IPS DF 6.9 (cell line): ENCODE measurements around the gene TF.

ENCODE experiments used
- DNase-seq: peaks from one replicate; pipeline ENCODE4 v3.0.0-alpha.2; 2013; ENCODE audit warnings: low read depth, low spot score
- H3K27ac ChIP-seq: one replicate; pipeline ENCODE4 v1.5.1; 2013; ENCODE audit warnings: low read length, control low read depth
- H3K27me3 ChIP-seq: 2 replicates; pipeline ENCODE4 v1.6.1; 2013; ENCODE audit warnings: mild to moderate bottlenecking, low read length; ENCODE audit not compliant: control insufficient read depth, insufficient read depth
- H3K36me3 ChIP-seq: 2 replicates; pipeline ENCODE4 v1.6.1; 2013; ENCODE audit warnings: low read length; ENCODE audit not compliant: control insufficient read depth, insufficient read depth
- H3K4me1 ChIP-seq: 2 replicates; pipeline ENCODE4 v1.6.1; 2013; ENCODE audit warnings: low read length; ENCODE audit not compliant: control insufficient read depth, insufficient read depth
- H3K4me3 ChIP-seq: 2 replicates; pipeline ENCODE4 v1.5.1; 2013; ENCODE audit warnings: mild to moderate bottlenecking, low read length
- H3K9me3 ChIP-seq: 2 replicates; pipeline ENCODE4 v1.6.1; 2013; ENCODE audit warnings: low read length, inconsistent platforms; ENCODE audit not compliant: control insufficient read depth, insufficient read depth
- WGBS: extraction: QIAGEN DNeasy Blood & Tissue Kit; methylation state at CpG from one replicate; pipeline ENCODE4 v1.1.7; 2013; ENCODE audit warnings: mixed read lengths, missing lambda C conversion rate; ENCODE audit not compliant: insufficient read length, insufficient coverage; 5-methylcytosine and 5-hydroxymethylcytosine counted together

The TF gene

GRCh38 chr3:133746712-133747066, 496 bp downstream of the TF start:
- Histone ChIP-seq H3K27me3 (peaks cover 13% of the 10 kb centered on the region; the same call in 1 of the 2 replicates), H3K4me3 (no peak overlapping the region), H3K4me1 (no peaks in the 10 kb centered on the region), H3K9me3 (no peaks in the 10 kb centered on the region), H3K36me3 (no peaks in the 10 kb centered on the region), H3K27ac (no peak overlapping the region)
- DNase-seq = no peak
- WGBS = no CpG with 5 or more reads among the region's 8 CpGs

DNA sequence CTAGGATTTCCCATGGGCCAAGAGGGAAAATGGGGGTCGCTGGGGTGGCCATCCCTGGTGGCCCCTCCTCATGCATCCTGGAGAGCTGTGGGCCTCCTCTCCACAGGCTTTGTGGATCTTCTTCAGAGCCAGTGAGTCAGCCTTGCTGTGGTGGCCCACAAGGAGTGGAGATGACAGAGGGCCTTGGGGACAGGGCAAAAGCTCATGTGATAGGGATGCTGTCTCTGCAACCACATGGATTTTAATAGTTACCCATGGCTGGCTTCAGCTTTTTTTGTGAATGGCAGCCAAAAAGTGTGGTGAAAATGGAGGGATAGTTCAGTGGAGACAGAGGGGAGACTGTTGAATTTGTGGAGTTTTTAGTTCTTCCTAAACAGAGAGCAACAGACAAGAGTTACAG, 1.2 kb downstream of the TF start:
- H3K27ac ChIP-seq = no peak overlapping the region
- H3K36me3 ChIP-seq = no peaks in the 10 kb centered on the region
- H3K27me3 ChIP-seq = peaks cover 13% of the 10 kb centered on the region; the same call in 1 of the 2 replicates
- H3K4me1 ChIP-seq = no peaks in the 10 kb centered on the region
- no peaks in the 10 kb centered on the region for H3K9me3 ChIP-seq
- no peak for DNase-seq
- no peak overlapping the region for H3K4me3 ChIP-seq
- whole genome bisulfite sequencing = no CpG with 5 or more reads among the region's 1 CpG

- Histone ChIP-seq H3K36me3 (no peaks in the 10 kb centered on the region), H3K27ac (no peak overlapping the region), H3K4me1 (no peaks in the 10 kb centered on the region), H3K9me3 (no peaks in the 10 kb centered on the region), H3K27me3 (peaks cover 13% of the 10 kb centered on the region; the same call in 1 of the 2 replicates), H3K4me3 (no peak overlapping the region)
- no CpG with 5 or more reads among the region's 12 CpGs for WGBS
- DNase-seq = no peak
Measured at GRCh38 chr3:133747907-133748639, 1.9 kb downstream of the TF start.

- no peaks in the 10 kb centered on the region for H3K36me3 ChIP-seq
- H3K27ac ChIP-seq = no peak overlapping the region
- no peak for DNase-seq
Measured at GRCh38 chr3:133749427-133750258, 3.5 kb downstream of the TF start.

GRCh38 chr3:133750259-133750656, 4.1 kb downstream of the TF start:
- no peak overlapping the region for H3K27ac ChIP-seq
- H3K36me3 ChIP-seq = no peaks in the 10 kb centered on the region
- H3K4me1 ChIP-seq = no peaks in the 10 kb centered on the region
- no peak overlapping the region for H3K4me3 ChIP-seq
- DNase-seq = no peak
- WGBS = no CpG with 5 or more reads among the region's 6 CpGs
- peaks cover 13% of the 10 kb centered on the region; the same call in 1 of the 2 replicates for H3K27me3 ChIP-seq
- H3K9me3 ChIP-seq = no peaks in the 10 kb centered on the region

More at GRCh38 chr3:133749427-133750258, 3.5 kb downstream of the TF start:
- no CpG with 5 or more reads among the region's 6 CpGs for WGBS
- Histone ChIP-seq H3K27me3 (peaks cover 13% of the 10 kb centered on the region; the same call in 1 of the 2 replicates), H3K4me1 (no peaks in the 10 kb centered on the region), H3K9me3 (no peaks in the 10 kb centered on the region), H3K4me3 (no peak overlapping the region)

DNA sequence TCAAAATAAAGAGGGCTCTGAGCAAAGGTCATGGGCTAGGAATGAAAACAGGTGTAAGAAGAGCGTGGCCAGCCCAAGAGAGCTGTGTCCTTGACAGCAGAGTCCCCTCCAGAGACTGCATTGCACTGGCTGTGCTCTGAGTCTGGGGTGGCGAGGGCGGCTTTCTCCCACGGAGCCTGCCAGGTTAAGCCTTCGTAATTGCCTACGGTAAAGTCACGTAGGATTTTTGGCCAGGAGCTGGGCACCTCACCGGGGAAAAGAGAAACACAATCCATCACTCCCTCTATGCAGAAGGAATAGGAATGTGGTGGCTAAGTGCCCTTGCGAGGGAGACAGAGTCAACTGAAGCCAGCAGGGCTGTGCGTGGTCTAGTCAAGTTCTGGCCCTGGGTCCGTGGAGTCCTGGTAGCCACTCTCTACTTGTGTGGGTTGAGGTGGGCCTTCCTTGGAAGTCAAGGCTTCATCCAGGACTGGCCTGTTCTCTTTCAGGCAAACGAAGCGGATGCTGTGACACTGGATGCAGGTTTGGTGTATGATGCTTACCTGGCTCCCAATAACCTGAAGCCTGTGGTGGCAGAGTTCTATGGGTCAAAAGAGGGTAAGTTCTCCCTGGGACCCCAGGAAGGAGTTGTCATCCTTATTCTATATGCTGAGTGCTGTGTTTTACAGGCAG, 7.0 kb downstream of the TF start:
- no peaks in the 10 kb centered on the region for H3K36me3 ChIP-seq
- no peaks in the 10 kb centered on the region for H3K9me3 ChIP-seq
- H3K27ac ChIP-seq = no peak overlapping the region
- H3K4me3 ChIP-seq = no peak overlapping the region
- H3K27me3 ChIP-seq = no peaks in the 10 kb centered on the region
- H3K4me1 ChIP-seq = no peaks in the 10 kb centered on the region
- DNase-seq = no peak
- WGBS = no CpG with 5 or more reads among the region's 13 CpGs

GRCh38 chr3:133753779-133754164, 7.6 kb downstream of the TF start:
- DNase-seq = no peak
- Histone ChIP-seq H3K4me1 (no peaks in the 10 kb centered on the region), H3K27ac (no peak overlapping the region), H3K4me3 (no peak overlapping the region), H3K27me3 (no peaks in the 10 kb centered on the region), H3K36me3 (no peaks in the 10 kb centered on the region), H3K9me3 (no peaks in the 10 kb centered on the region)
- no CpG with 5 or more reads among the region's 1 CpG for WGBS

DNA sequence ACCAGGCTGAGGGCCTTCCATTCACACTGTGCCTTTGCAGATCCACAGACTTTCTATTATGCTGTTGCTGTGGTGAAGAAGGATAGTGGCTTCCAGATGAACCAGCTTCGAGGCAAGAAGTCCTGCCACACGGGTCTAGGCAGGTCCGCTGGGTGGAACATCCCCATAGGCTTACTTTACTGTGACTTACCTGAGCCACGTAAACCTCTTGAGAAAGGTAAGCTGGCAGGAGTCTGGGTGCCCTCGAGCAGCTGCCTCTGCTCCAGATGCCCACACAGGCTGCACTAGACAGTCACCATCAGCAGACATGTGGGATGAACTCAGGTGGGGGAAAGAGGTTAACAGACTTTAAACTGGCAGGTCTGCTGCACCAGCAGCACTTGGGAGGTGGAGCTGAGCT, 8.3 kb downstream of the TF start:
- WGBS = no CpG with 5 or more reads among the region's 5 CpGs
- Histone ChIP-seq H3K4me3 (no peak overlapping the region), H3K9me3 (no peaks in the 10 kb centered on the region), H3K4me1 (no peaks in the 10 kb centered on the region), H3K27me3 (no peaks in the 10 kb centered on the region), H3K27ac (no peak overlapping the region), H3K36me3 (no peaks in the 10 kb centered on the region)
- DNase-seq = no peak

DNA sequence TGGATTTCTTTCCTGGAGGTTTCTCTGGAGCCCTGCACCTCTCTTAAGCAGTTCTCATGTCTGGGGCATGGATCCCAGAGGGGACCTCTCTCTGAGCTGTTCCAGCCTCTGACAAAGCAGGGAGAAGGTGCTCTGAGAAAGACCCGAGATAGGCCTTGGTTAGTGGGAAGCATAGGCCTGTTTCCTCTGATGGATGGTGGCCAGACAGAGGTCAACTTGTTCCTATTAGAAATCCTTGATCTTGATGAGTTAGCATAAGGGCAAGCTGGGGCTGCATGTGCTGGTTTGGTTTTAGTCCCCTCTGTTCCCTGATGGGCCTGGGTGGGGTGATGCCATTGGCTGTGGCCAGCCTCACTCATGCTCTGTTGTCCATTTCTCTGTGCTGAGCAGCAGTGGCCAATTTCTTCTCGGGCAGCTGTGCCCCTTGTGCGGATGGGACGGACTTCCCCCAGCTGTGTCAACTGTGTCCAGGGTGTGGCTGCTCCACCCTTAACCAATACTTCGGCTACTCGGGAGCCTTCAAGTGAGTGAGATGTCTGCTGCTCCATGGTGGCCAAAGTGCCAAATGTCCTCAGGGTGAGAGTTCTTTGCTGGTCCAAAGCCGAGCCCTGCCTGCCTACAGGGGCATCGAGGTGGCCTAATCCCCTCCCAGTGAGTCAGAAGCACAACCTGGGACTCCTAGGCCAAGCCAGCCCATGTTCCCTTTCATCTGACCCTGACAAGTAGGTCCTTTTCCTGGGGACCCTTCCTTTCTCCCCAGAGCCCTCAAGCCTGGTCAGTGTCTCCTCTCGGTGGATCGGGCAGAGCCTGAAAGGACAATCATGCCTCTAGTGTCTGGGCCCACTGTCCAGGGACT, 9.0 kb downstream of the TF start:
- Histone ChIP-seq H3K27ac (no peak overlapping the region), H3K4me3 (no peak overlapping the region), H3K9me3 (no peaks in the 10 kb centered on the region), H3K4me1 (no peaks in the 10 kb centered on the region), H3K27me3 (no peaks in the 10 kb centered on the region), H3K36me3 (no peaks in the 10 kb centered on the region)
- DNase-seq = no peak
- WGBS = no CpG with 5 or more reads among the region's 10 CpGs
